ENCODE measurements around the gene ITGA11. TPM values are rescaled to one million over a fixed set of nuclear protein-coding genes. Genes with fewer than 3 reads are reported as not detected.
A peak's percentile ranks its signal among the peaks of the same experiment; 100 is the strongest.
"Not testable (repeated sequence)": the region's sequence is repeated elsewhere in the genome, so short reads cannot be mapped to it uniquely, and the experiment has no call there.

The ITGA11 gene
- total and polyA plus RNA-seq, 5 donors, result 11.6 to 34.0 (median 20.4) TPM

- 93% methylated on average over 5 of the region's 5 CpGs for WGBS
- ATAC-seq, result no peak
Observed at GRCh38 chr15:68399096-68400065, 32.6 kb downstream of the ITGA11 start.

GRCh38 chr15:68397999-68398398 is 34.0 kb downstream of the ITGA11 start:
- H3K27me3 ChIP-seq (ENCODE audit: control insufficient read depth, insufficient read depth); DNase-seq; H3K4me3 ChIP-seq (ENCODE audit: low read length); H3K9me3 ChIP-seq (ENCODE audit: control insufficient read depth, low read length); H3K4me1 ChIP-seq (ENCODE audit: control insufficient read depth, insufficient read depth, low read length); intact Hi-C loops (cut with DNase I); ATAC-seq; H3K27ac ChIP-seq (ENCODE audit: low read length): not testable (repeated sequence)
- no CpG with 5 or more reads among the region's 3 CpGs for WGBS

More at GRCh38 chr15:68399096-68400065, 32.6 kb downstream of the ITGA11 start:
- Histone ChIP-seq H3K27me3 (ENCODE audit: control insufficient read depth, insufficient read depth) (no peaks in the 10 kb centered on the region), H3K4me1 (ENCODE audit: control insufficient read depth, insufficient read depth, low read length) (no peaks in the 10 kb centered on the region), H3K27ac (ENCODE audit: low read length) (no peak overlapping the region), H3K9me3 (ENCODE audit: control insufficient read depth, low read length) (no peaks in the 10 kb centered on the region), H3K4me3 (ENCODE audit: low read length) (no peak overlapping the region)
- DNase-seq, result no peak
- intact Hi-C loops (cut with DNase I), result no loop called here

GRCh38 chr15:68396068-68396467 is 35.9 kb downstream of the ITGA11 start:
- H3K9me3 ChIP-seq (ENCODE audit: control insufficient read depth, low read length), result no peaks in the 10 kb centered on the region
- no peaks in the 10 kb centered on the region for H3K4me1 ChIP-seq (ENCODE audit: control insufficient read depth, insufficient read depth, low read length)
- intact Hi-C loops (cut with DNase I), result no loop called here
- ATAC-seq (no peak), DNase-seq (no peak)
- 91% methylated on average over 1 of the region's 1 CpG for WGBS
- no peak overlapping the region for H3K4me3 ChIP-seq (ENCODE audit: low read length)
- no peak overlapping the region for H3K27ac ChIP-seq (ENCODE audit: low read length)
- no peaks in the 10 kb centered on the region for H3K27me3 ChIP-seq (ENCODE audit: control insufficient read depth, insufficient read depth)

- no peak overlapping the region for H3K27ac ChIP-seq (ENCODE audit: low read length)
- H3K9me3 ChIP-seq (ENCODE audit: control insufficient read depth, low read length), result no peaks in the 10 kb centered on the region
- H3K4me1 ChIP-seq (ENCODE audit: control insufficient read depth, insufficient read depth, low read length), result no peaks in the 10 kb centered on the region
- intact Hi-C loops (cut with DNase I), result no loop called here
- DNase-seq, result peak in 1 of 3 donors; percentile 3
- no peaks in the 10 kb centered on the region for H3K27me3 ChIP-seq (ENCODE audit: control insufficient read depth, insufficient read depth)
- no peak overlapping the region for H3K4me3 ChIP-seq (ENCODE audit: low read length)
- ATAC-seq, result no peak
- WGBS, result 97% methylated on average over 2 of the region's 2 CpGs
Observed at GRCh38 chr15:68391121-68391520, 40.8 kb downstream of the ITGA11 start.

GRCh38 chr15:68389936-68390817 is 41.8 kb downstream of the ITGA11 start:
- Histone ChIP-seq H3K27me3 (ENCODE audit: control insufficient read depth, insufficient read depth) (no peaks in the 10 kb centered on the region), H3K4me1 (ENCODE audit: control insufficient read depth, insufficient read depth, low read length) (no peaks in the 10 kb centered on the region), H3K9me3 (ENCODE audit: control insufficient read depth, low read length) (no peaks in the 10 kb centered on the region), H3K4me3 (ENCODE audit: low read length) (no peak overlapping the region), H3K27ac (ENCODE audit: low read length) (no peak overlapping the region)
- intact Hi-C loops (cut with DNase I), result loop anchor here in 1 of 4 donors (5.0 kb wide), 1 partner anchor 83 kb away; no protein-coding TSS in a partner anchor
- ATAC-seq (peak in 1 of 2 donors; percentile 77), DNase-seq (peak in 1 of 3 donors; percentile 46)
- WGBS, result 67% methylated on average over 15 of the region's 15 CpGs

GRCh38 chr15:68389041-68389930 is 42.7 kb downstream of the ITGA11 start:
- ATAC-seq (no peak), DNase-seq (peak in 1 of 3 donors; percentile 14)
- intact Hi-C loops (cut with DNase I), result loop anchor here in 1 of 4 donors (5.0 kb wide), 1 partner anchor 82 kb away; no protein-coding TSS in a partner anchor
- Histone ChIP-seq H3K27me3 (ENCODE audit: control insufficient read depth, insufficient read depth) (no peaks in the 10 kb centered on the region), H3K27ac (ENCODE audit: low read length) (no peak overlapping the region), H3K4me1 (ENCODE audit: control insufficient read depth, insufficient read depth, low read length) (no peaks in the 10 kb centered on the region), H3K9me3 (ENCODE audit: control insufficient read depth, low read length) (no peaks in the 10 kb centered on the region), H3K4me3 (ENCODE audit: low read length) (no peak overlapping the region)
- WGBS, result 89% methylated on average over 7 of the region's 7 CpGs

GRCh38 chr15:68387381-68388143 is 44.4 kb downstream of the ITGA11 start:
- Histone ChIP-seq H3K27ac (ENCODE audit: low read length) (no peak overlapping the region), H3K4me3 (ENCODE audit: low read length) (no peak overlapping the region), H3K9me3 (ENCODE audit: control insufficient read depth, low read length) (no peaks in the 10 kb centered on the region), H3K27me3 (ENCODE audit: control insufficient read depth, insufficient read depth) (no peaks in the 10 kb centered on the region), H3K4me1 (ENCODE audit: control insufficient read depth, insufficient read depth, low read length) (no peaks in the 10 kb centered on the region)
- no peak for ATAC-seq
- peak in 1 of 3 donors; percentile 1 for DNase-seq
- intact Hi-C loops (cut with DNase I), result loop anchor here in 1 of 4 donors (5.0 kb wide), 1 partner anchor 80 kb away; no protein-coding TSS in a partner anchor
- WGBS, result 91% methylated on average over 12 of the region's 12 CpGs

GRCh38 chr15:68386587-68387288 is 45.2 kb downstream of the ITGA11 start:
- DNase-seq, result peak in 1 of 3 donors; percentile 16
- WGBS, result 88% methylated on average over 9 of the region's 9 CpGs
- Histone ChIP-seq H3K27ac (ENCODE audit: low read length) (no peak overlapping the region), H3K9me3 (ENCODE audit: control insufficient read depth, low read length) (no peaks in the 10 kb centered on the region), H3K4me3 (ENCODE audit: low read length) (no peak overlapping the region), H3K4me1 (ENCODE audit: control insufficient read depth, insufficient read depth, low read length) (no peaks in the 10 kb centered on the region), H3K27me3 (ENCODE audit: control insufficient read depth, insufficient read depth) (no peaks in the 10 kb centered on the region)
- intact Hi-C loops (cut with DNase I), result loop anchor here in 1 of 4 donors (5.0 kb wide), 1 partner anchor 79 kb away; no protein-coding TSS in a partner anchor
- ATAC-seq, result no peak

Data from right cardiac atrium (tissue), 5 donors.